Glutamatergic neuron (in vitro differentiated cells): ENCODE measurements around the gene OR52A1. TPM values are rescaled to one million over a fixed set of nuclear protein-coding genes. Genes with fewer than 3 reads are reported as not detected.
"Not testable (repeated sequence)": the region's sequence is repeated elsewhere in the genome, so short reads cannot be mapped to it uniquely, and the experiment has no call there.

ENCODE experiments used
- DNase-seq: peaks from one replicate; pipeline ENCODE4 v3.0.0; 2022
- H3K27ac Mint-ChIP-seq: one replicate; pipeline ENCODE4 v1.8.0; 2020; ENCODE audit warnings: mild to moderate bottlenecking, mixed read lengths, inconsistent platforms; ENCODE audit not compliant: unreplicated experiment
- H3K27me3 Mint-ChIP-seq: one replicate; pipeline ENCODE4 v1.8.0; 2020; ENCODE audit warnings: mild to moderate bottlenecking, moderate library complexity, mixed read lengths, inconsistent platforms; ENCODE audit not compliant: unreplicated experiment
- H3K36me3 Mint-ChIP-seq: one replicate; pipeline ENCODE4 v1.8.0; 2020; ENCODE audit warnings: mild to moderate bottlenecking, mixed read lengths, inconsistent platforms; ENCODE audit not compliant: unreplicated experiment
- H3K4me1 Mint-ChIP-seq: one replicate; pipeline ENCODE4 v1.8.0; 2020; ENCODE audit warnings: mild to moderate bottlenecking, low read depth, mixed read lengths, inconsistent platforms; ENCODE audit not compliant: unreplicated experiment
- H3K4me3 Mint-ChIP-seq: one replicate; pipeline ENCODE4 v1.8.0; 2020; ENCODE audit warnings: mild to moderate bottlenecking, mixed read lengths, inconsistent platforms; ENCODE audit not compliant: unreplicated experiment
- H3K9me3 Mint-ChIP-seq: one replicate; pipeline ENCODE4 v1.8.0; 2020; ENCODE audit warnings: mild to moderate bottlenecking, moderate library complexity, mixed read lengths, inconsistent platforms; ENCODE audit not compliant: unreplicated experiment
- CTCF ChIP-seq: fragments of 200-600 bp; sonication (generic); IDR thresholded peaks from one replicate; pipeline ENCODE4 v1.5.0; 2021; ENCODE audit not compliant: partially characterized antibody, unreplicated experiment
- total RNA-seq: library from RNA; stranded (reverse); fragmentation: NEBNext Ultra II Directional; extraction: Animal tissue kit (Norgen Biotek cat#: 25700); gene quantifications from one replicate; pipeline ENCODE4 v1.2.1, GENCODE V29; 2021; ENCODE audit not compliant: unreplicated experiment

Gene OR52A1
- total RNA-seq, 1 donor from 2014 or later: not detected

DNA sequence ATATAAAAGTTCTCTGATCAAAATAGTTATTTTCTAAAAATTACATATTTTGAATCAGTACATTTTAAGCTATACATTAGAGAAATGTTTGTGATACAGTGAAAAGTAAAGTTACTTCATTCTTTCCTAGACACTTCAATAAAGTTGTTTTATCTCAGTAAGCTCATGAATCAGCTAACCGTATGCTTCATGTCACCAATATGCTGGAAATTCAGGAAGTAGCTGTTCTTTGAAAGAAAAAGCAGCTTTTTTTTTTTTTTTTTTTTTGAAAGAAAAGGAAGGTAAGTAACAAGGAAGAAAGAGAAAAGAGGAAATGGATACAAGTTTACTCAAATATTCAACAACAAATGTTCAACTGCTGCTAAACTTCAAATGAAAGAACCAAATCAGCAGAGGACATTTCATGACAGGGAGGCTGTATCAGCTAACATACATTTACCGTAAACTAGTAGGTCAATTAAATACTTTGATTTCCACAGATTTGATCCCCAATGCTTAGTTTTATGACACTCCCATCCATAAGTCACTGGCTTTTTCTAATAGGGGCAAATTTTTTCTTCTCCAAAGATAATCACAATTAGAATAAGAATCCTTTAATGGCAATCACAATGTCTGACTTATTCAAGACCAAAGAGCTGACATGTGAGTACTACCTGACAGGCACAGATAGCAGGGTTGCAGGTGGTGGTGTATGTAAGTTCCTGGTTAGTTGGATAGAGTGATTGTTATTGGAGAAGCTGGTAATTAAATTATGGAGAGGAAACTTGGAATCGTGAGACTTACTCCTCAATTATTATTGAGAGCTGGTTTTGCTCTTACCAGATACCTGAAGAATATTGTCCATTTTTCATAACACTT, 754 bp downstream of the OR52A1 start:
- Mint-ChIP-seq H3K36me3 (no peaks in the 10 kb centered on the region), H3K27ac (no peak overlapping the region), H3K4me1 (no peaks in the 10 kb centered on the region), H3K4me3 (no peak overlapping the region), H3K27me3 (no peaks in the 10 kb centered on the region), H3K9me3 (no peaks in the 10 kb centered on the region)
- DNase-seq: no peak
- no peak for TF ChIP-seq CTCF

- Mint-ChIP-seq H3K36me3 (no peaks in the 10 kb centered on the region), H3K4me1 (no peaks in the 10 kb centered on the region), H3K9me3 (no peaks in the 10 kb centered on the region), H3K27me3 (no peaks in the 10 kb centered on the region), H3K4me3 (no peak overlapping the region), H3K27ac (no peak overlapping the region)
- DNase-seq: no peak
- no peak for TF ChIP-seq CTCF
Observed at GRCh38 chr11:5151713-5152153, 2.8 kb downstream of the OR52A1 start.

DNA sequence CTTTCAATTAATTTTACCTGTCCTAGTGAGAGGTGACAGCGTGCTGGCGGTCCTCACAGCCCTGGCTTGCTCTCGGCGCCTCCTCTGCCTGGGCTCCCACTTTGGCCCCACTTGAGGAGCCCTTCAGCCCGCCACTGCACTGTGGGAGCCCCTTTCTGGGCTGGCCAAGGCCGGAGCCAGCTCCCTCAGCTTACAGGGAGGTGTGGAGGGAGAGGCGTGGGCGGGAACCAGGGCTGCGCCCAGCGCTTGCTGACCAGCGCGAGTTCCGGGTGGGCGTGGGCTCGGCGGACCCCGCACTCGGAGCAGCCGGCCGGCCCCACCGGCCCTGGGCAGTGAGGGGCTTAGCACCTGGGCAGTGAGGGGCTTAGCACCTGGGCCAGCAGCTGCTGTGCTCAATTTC, 10.4 kb downstream of the OR52A1 start:
- H3K36me3 Mint-ChIP-seq, DNase-seq, H3K27me3 Mint-ChIP-seq, H3K27ac Mint-ChIP-seq, H3K4me1 Mint-ChIP-seq, H3K9me3 Mint-ChIP-seq, H3K4me3 Mint-ChIP-seq: not testable (repeated sequence)

DNA sequence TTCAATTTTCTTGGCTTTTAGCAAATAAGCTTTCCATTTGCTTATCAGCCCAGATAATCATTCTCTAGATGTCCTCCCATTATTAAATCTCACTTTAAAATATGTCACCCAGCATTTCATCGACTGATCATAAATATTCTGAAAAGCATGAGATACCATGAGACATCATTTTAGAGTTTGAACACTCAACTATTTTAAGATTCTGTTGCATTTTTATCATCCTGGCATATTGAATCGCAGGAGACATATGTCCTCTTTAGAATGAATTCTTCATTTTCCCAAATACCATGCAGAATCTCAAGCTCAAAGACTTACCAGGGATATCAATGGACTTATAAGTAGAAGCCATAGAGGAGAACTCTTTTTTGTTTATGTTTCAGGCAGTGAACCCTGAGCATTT, 16.6 kb downstream of the OR52A1 start, which contains the start of gene OR52A5:
OR52A5 (minus strand) TSS at position 361 of the 400 bp plus-strand sequence. CDS start 5,714 bp downstream, outside the sequence.
- Mint-ChIP-seq H3K27ac (no peak within 1 kb of the TSS), H3K4me1 (no peaks in the 10 kb centered on the region), H3K4me3 (no peak within 1 kb of the TSS), H3K9me3 (no peaks in the 10 kb centered on the region), H3K36me3 (no peaks in the 10 kb centered on the region), H3K27me3 (no peaks in the 10 kb centered on the region)
- no peak for TF ChIP-seq CTCF
- no peak for DNase-seq

DNA sequence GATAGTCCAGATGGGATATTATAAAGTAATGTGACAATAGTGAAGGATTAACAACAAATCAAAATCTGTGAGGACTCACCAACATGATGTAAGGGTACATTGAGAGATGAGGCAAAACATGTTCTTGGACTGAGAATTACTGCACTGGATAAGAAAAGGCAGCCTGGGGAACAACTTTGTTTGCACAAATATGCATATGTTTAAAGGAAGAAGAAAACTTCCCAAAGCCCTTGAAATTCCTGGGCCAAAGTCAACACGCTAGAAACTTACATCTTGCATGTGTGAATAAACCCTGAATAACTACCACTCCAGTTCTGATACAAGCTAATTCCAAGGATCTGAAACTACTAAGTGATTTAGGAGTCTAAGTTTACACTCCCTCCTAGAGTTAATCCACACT, 17.5 kb downstream of the OR52A1 start:
- Mint-ChIP-seq H3K36me3 (no peaks in the 10 kb centered on the region), H3K4me1 (no peaks in the 10 kb centered on the region), H3K9me3 (no peaks in the 10 kb centered on the region), H3K27ac (no peak overlapping the region), H3K27me3 (no peaks in the 10 kb centered on the region), H3K4me3 (no peak overlapping the region)
- DNase-seq: no peak
- TF ChIP-seq CTCF: no peak
